ENCODE data around the gene GATB. TPM values are rescaled to one million over a fixed set of nuclear protein-coding genes. Genes with fewer than 3 reads are reported as not detected.

GATB gene
- polyA plus RNA-seq, 3 donors, result 5.5 to 12.2 (median 9.0) TPM

- H3K36me3 ChIP-seq (replicated peaks in 1 of 2; ENCODE audit: control insufficient read depth in 1 of 2, insufficient read depth in 2 of 2, low read length in 2 of 2), result peaks cover 4 to 41% of the 10 kb centered on the region in 2 donors
- no peak for DNase-seq
- 100% methylated on average over 1 of the region's 4 CpGs for WGBS (ENCODE audit: insufficient coverage)
- H3K4me2 ChIP-seq (replicated peaks; ENCODE audit: extremely low read depth, low read length, poor library complexity, severe bottlenecking), result no peak overlapping the region
- H3K4me3 ChIP-seq (replicated peaks in 1 of 3; ENCODE audit: low read depth in 2 of 3, low read length in 3 of 3), result no peak overlapping the region
- H3K79me2 ChIP-seq (ENCODE audit: insufficient read depth, low read length), result peaks cover 5% of the 10 kb centered on the region
- Mint-ChIP-seq H3K27ac (no peak overlapping the region), H3K27me3 (ENCODE audit: low read depth in 3 of 3) (no peaks in the 10 kb centered on the region), H3K4me1 (no peaks in the 10 kb centered on the region), H3K36me3 (peaks cover 19 to 39% of the 10 kb centered on the region in 2 donors), H3K4me3 (no peak overlapping the region), H3K9me3 (peaks cover 0 to 6% (median 0%) of the 10 kb centered on the region in 7 donors)
- no peaks in the 10 kb centered on the region for H3K4me1 ChIP-seq (ENCODE audit: control insufficient read depth in 1 of 2, insufficient read depth in 2 of 2, low read length in 2 of 2)
- no peak overlapping the region for H2AFZ ChIP-seq (ENCODE audit: insufficient read depth, low read depth, low read length, poor library complexity, severe bottlenecking)
- no peaks in the 10 kb centered on the region for H3K9me3 ChIP-seq (replicated peaks in 1 of 2; ENCODE audit: control insufficient read depth in 1 of 2, insufficient read depth in 1 of 2, low read length in 2 of 2)
- no peak overlapping the region for H3K27ac ChIP-seq (ENCODE audit: low read depth in 1 of 2, low read length in 2 of 2)
- intact Hi-C loops (cut with micrococcal nuclease), result no loop called here
- no peak for TF ChIP-seq CTCF (IDR thresholded peaks at IDR 0.05)
- no peaks in the 10 kb centered on the region for H4K20me1 ChIP-seq (ENCODE audit: insufficient read depth, low read length)
- H3K9ac ChIP-seq (ENCODE audit: insufficient read depth, low read length, poor library complexity, severe bottlenecking), result no peak overlapping the region
- no peaks in the 10 kb centered on the region for H3K27me3 ChIP-seq (ENCODE audit: control insufficient read depth in 2 of 2, insufficient read depth in 2 of 2, low read length in 2 of 2)
Measured at GRCh38 chr4:151743894-151744293, 16.9 kb downstream of the GATB start.

- H3K9me3 ChIP-seq (replicated peaks in 1 of 2; ENCODE audit: control insufficient read depth in 1 of 2, insufficient read depth in 1 of 2, low read length in 2 of 2), result peaks cover under 1% of the 10 kb centered on the region in 2 donors
- H3K79me2 ChIP-seq (ENCODE audit: insufficient read depth, low read length), result peaks cover 5% of the 10 kb centered on the region
- intact Hi-C loops (cut with micrococcal nuclease), result no loop called here
- no peak overlapping the region for H3K27ac ChIP-seq (ENCODE audit: low read depth in 1 of 2, low read length in 2 of 2)
- DNase-seq, result no peak
- H3K4me3 Mint-ChIP-seq, result no peak overlapping the region
- H3K36me3 ChIP-seq (replicated peaks in 1 of 2; ENCODE audit: control insufficient read depth in 1 of 2, insufficient read depth in 2 of 2, low read length in 2 of 2), result peaks cover 4 to 47% of the 10 kb centered on the region in 2 donors
- no peaks in the 10 kb centered on the region for H4K20me1 ChIP-seq (ENCODE audit: insufficient read depth, low read length)
- H3K4me3 ChIP-seq (replicated peaks in 1 of 3; ENCODE audit: low read depth in 2 of 3, low read length in 3 of 3), result no peak overlapping the region
- TF ChIP-seq CTCF (IDR thresholded peaks at IDR 0.05), result no peak
- no peaks in the 10 kb centered on the region for H3K4me1 ChIP-seq (ENCODE audit: control insufficient read depth in 1 of 2, insufficient read depth in 2 of 2, low read length in 2 of 2)
- no peak overlapping the region for H3K4me2 ChIP-seq (replicated peaks; ENCODE audit: extremely low read depth, low read length, poor library complexity, severe bottlenecking)
- peaks cover 19 to 43% of the 10 kb centered on the region in 2 donors for H3K36me3 Mint-ChIP-seq
- no peak overlapping the region for H2AFZ ChIP-seq (ENCODE audit: insufficient read depth, low read depth, low read length, poor library complexity, severe bottlenecking)
- H3K27me3 Mint-ChIP-seq (ENCODE audit: low read depth in 3 of 3), result no peaks in the 10 kb centered on the region
- 100% methylated on average over 2 of the region's 3 CpGs for WGBS (ENCODE audit: insufficient coverage)
- H3K4me1 Mint-ChIP-seq, result no peaks in the 10 kb centered on the region
- no peaks in the 10 kb centered on the region for H3K27me3 ChIP-seq (ENCODE audit: control insufficient read depth in 2 of 2, insufficient read depth in 2 of 2, low read length in 2 of 2)
- H3K27ac Mint-ChIP-seq, result no peak overlapping the region
- no peak overlapping the region for H3K9ac ChIP-seq (ENCODE audit: insufficient read depth, low read length, poor library complexity, severe bottlenecking)
- peaks cover 0 to 10% (median 3%) of the 10 kb centered on the region in 7 donors for H3K9me3 Mint-ChIP-seq
Measured at GRCh38 chr4:151743128-151743854, 17.5 kb downstream of the GATB start.

Measured in CD14-positive monocyte (primary cell).